PFSK-1 (cell line): Measurements from ENCODE around the gene MLKL.

Source experiments
- FOXP2 ChIP-seq: optimal IDR thresholded peaks from 2 replicates; pipeline ENCODE3; 2011; ENCODE audit warnings: borderline replicate concordance, control low read depth, inconsistent platforms; ENCODE audit not compliant: insufficient read depth; ENCODE audit errors: extremely low read length, extremely low read depth
- POLR2AphosphoS5 ChIP-seq: IDR thresholded peaks from 2 replicates; pipeline ENCODE4 v1.6.1; 2012; ENCODE audit warnings: low read depth, mild to moderate bottlenecking, control low read depth, low read length, moderate library complexity
- REST ChIP-seq, 2 experiments: IDR thresholded peaks; 2 replicates each; pipeline versions ENCODE4 v1.6.1 to v1.8.0; 2011 to 2012; ENCODE audit warnings: low read depth in 2 of 2, low read length in 2 of 2, control low read depth in 1 of 2, inconsistent platforms in 1 of 2, mild to moderate bottlenecking in 1 of 2, moderate library complexity in 1 of 2; ENCODE audit not compliant: insufficient read depth in 1 of 2
- SIN3A ChIP-seq: IDR thresholded peaks from 2 replicates; pipeline ENCODE4 v1.6.1; 2012; ENCODE audit warnings: mild to moderate bottlenecking, low read length, moderate library complexity, borderline replicate concordance; ENCODE audit not compliant: insufficient read depth
- TAF1 ChIP-seq: IDR thresholded peaks from 2 replicates; pipeline ENCODE4 v1.6.1; 2012; ENCODE audit warnings: low read length, control low read depth, borderline replicate concordance; ENCODE audit not compliant: insufficient read depth

MLKL gene

GRCh38 chr16:74682556-74682955, 18.1 kb downstream of the MLKL start:
- TF ChIP-seq POLR2AphosphoS5 = no peak
- no peak for TF ChIP-seq FOXP2
- no peak for TF ChIP-seq REST (IDR thresholded peaks at IDR 0.05; ENCODE audit: insufficient read depth in 1 of 2, low read depth in 2 of 2, low read length in 2 of 2)
- TF ChIP-seq TAF1 = no peak
- TF ChIP-seq SIN3A = no peak

- TF ChIP-seq SIN3A = no peak
- no peak for TF ChIP-seq REST (IDR thresholded peaks at IDR 0.05; ENCODE audit: insufficient read depth in 1 of 2, low read depth in 2 of 2, low read length in 2 of 2)
- no peak for TF ChIP-seq POLR2AphosphoS5
- TF ChIP-seq FOXP2 = no peak
Observed at GRCh38 chr16:74680681-74681080, 20.0 kb downstream of the MLKL start.

- TF ChIP-seq TAF1 (no peak), FOXP2 (no peak), REST (IDR thresholded peaks at IDR 0.05; ENCODE audit: insufficient read depth in 1 of 2, low read depth in 2 of 2, low read length in 2 of 2) (no peak), POLR2AphosphoS5 (no peak), SIN3A (no peak)
Observed at GRCh38 chr16:74679983-74680382, 20.7 kb downstream of the MLKL start.

- no peak for TF ChIP-seq TAF1
- TF ChIP-seq REST (IDR thresholded peaks at IDR 0.05; ENCODE audit: insufficient read depth in 1 of 2, low read depth in 2 of 2, low read length in 2 of 2) = no peak
- no peak for TF ChIP-seq SIN3A
- TF ChIP-seq FOXP2 = no peak
- no peak for TF ChIP-seq POLR2AphosphoS5
Observed at GRCh38 chr16:74677868-74678267, 22.8 kb downstream of the MLKL start.

GRCh38 chr16:74673876-74674275, 26.8 kb downstream of the MLKL start:
- no peak for TF ChIP-seq FOXP2
- no peak for TF ChIP-seq POLR2AphosphoS5
- TF ChIP-seq SIN3A = no peak
- TF ChIP-seq TAF1 = no peak
- TF ChIP-seq REST (IDR thresholded peaks at IDR 0.05; ENCODE audit: insufficient read depth in 1 of 2, low read depth in 2 of 2, low read length in 2 of 2) = no peak
